Activated CD8-positive, alpha-beta T cell treated with anti-CD3 and anti-CD28 coated beads for 36 hours (primary cell): ENCODE measurements around the gene SLC46A2. TPM values are rescaled to one million over a fixed set of nuclear protein-coding genes. Genes with fewer than 3 reads are reported as not detected.
A peak's percentile ranks its signal among the peaks of the same experiment; 100 is the strongest.

ENCODE experiments used
- ATAC-seq: fragments of 200-7000 bp; cut with Tn5 transposase; one replicate; pipeline ENCODE4 v1.10.0; 2021; ENCODE audit warnings: mild to moderate bottlenecking, moderate library complexity
- CTCF ChIA-PET: fragments of 350-600 bp; sonication (Branson Sonifier 250); formaldehyde crosslinking; loops from one replicate; lab custom pipeline; 2021; ENCODE audit warnings: antibody characterized with exemption; lab: Charles Lee
- POLR2A ChIA-PET: fragments of 350-600 bp; sonication (Branson Sonifier 250); formaldehyde crosslinking; loops from one replicate; lab custom pipeline; 2021; ENCODE audit warnings: antibody characterized with exemption; lab: Charles Lee
- DNase-seq: peaks from one replicate; pipeline ENCODE4 v3.0.0-alpha.2; 2020
- H3K27ac Mint-ChIP-seq: one replicate; pipeline ENCODE4 v1.8.0; 2021; ENCODE audit warnings: mild to moderate bottlenecking, mixed read lengths
- H3K27me3 Mint-ChIP-seq: one replicate; pipeline ENCODE4 v1.8.0; 2021; ENCODE audit warnings: mixed read lengths
- H3K36me3 Mint-ChIP-seq: one replicate; pipeline ENCODE4 v1.8.0; 2021; ENCODE audit warnings: low read depth, mixed read lengths
- H3K4me1 Mint-ChIP-seq: one replicate; pipeline ENCODE4 v1.8.0; 2021; ENCODE audit warnings: low read depth, mixed read lengths
- H3K4me3 Mint-ChIP-seq: one replicate; pipeline ENCODE4 v1.8.0; 2021; ENCODE audit warnings: mild to moderate bottlenecking, moderate library complexity, mixed read lengths
- H3K9me3 Mint-ChIP-seq: one replicate; pipeline ENCODE4 v1.8.0; 2021; ENCODE audit warnings: mixed read lengths
- intact Hi-C: fragments of 100-400 bp; cut with micrococcal nuclease; formaldehyde crosslinking; loops from one replicate; pipeline ENCODE4 v1.10.0; 2022
- total RNA-seq, 2 experiments: library from RNA; stranded (reverse); gene quantifications; one replicate each; pipeline ENCODE4 v1.2.3, GENCODE V29; 2021
- TF ChIP-seq, protein P1 (sequence below): fragments of 200-600 bp; IDR thresholded peaks from one replicate; pipeline ENCODE4 v1.8.0; 2022; ENCODE audit warnings: antibody characterized with exemption, mild to moderate bottlenecking

SLC46A2 gene
- total RNA-seq, 2 experiments from 2014 or later = not detected

DNA sequence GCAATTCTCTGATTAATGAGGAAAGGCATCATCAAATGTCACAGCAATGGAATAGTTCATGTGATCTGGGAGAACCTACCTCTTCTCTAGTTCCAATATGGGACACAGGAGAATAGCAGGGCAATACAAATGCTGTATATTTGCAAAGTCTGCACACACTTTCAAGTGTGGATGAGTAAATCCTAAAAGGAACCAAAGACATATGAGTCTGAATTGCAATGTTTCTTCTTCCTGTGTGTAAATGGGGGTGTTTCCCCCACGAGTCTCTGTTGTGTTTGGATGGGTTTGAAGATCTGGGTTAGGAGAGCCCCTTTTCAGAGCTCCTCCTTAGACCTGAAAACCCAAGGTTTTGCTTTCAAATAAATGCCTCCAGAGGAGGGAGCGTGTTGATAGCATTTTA is 26.9 kb downstream of the SLC46A2 start:
- Mint-ChIP-seq H3K4me3 (no peak overlapping the region), H3K27ac (peak overlapping the region; percentile 62), H3K36me3 (peaks cover 6% of the 10 kb centered on the region), H3K27me3 (no peaks in the 10 kb centered on the region), H3K9me3 (no peaks in the 10 kb centered on the region), H3K4me1 (peaks cover 22% of the 10 kb centered on the region)
- DNase-seq (peak; percentile 10), ATAC-seq (peak; percentile 66)
- ChIA-PET CTCF (interaction anchor here (0.6 to 2.3 kb wide), 4 partner anchors 18 to 242 kb away, joined by 3 to 10 read pairs (median 4); no protein-coding TSS in a partner anchor), POLR2A (no interaction called here)
- intact Hi-C loops = no loop called here
- TF ChIP-seq, protein P1, sequence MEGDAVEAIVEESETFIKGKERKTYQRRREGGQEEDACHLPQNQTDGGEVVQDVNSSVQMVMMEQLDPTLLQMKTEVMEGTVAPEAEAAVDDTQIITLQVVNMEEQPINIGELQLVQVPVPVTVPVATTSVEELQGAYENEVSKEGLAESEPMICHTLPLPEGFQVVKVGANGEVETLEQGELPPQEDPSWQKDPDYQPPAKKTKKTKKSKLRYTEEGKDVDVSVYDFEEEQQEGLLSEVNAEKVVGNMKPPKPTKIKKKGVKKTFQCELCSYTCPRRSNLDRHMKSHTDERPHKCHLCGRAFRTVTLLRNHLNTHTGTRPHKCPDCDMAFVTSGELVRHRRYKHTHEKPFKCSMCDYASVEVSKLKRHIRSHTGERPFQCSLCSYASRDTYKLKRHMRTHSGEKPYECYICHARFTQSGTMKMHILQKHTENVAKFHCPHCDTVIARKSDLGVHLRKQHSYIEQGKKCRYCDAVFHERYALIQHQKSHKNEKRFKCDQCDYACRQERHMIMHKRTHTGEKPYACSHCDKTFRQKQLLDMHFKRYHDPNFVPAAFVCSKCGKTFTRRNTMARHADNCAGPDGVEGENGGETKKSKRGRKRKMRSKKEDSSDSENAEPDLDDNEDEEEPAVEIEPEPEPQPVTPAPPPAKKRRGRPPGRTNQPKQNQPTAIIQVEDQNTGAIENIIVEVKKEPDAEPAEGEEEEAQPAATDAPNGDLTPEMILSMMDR = no peak

DNA sequence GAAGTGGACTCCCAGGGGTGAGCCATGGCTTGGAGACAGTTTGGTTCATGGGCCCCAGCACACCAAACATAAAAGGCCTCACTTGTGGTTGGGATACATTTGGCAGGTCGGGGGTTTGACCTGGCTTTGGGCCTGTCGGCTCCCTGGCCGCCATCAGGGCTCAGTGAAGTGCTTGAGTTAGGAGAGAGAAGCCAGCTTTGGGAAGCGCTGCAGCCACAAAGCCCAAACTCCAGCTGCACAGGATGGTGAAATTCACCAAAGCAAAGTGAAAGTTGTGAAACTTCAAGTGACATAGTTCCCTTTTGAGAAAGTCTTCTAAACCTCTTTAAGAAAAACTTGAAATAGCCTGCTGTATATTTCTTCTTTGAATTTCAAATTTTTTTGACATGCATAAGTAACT is 27.5 kb downstream of the SLC46A2 start:
- Mint-ChIP-seq H3K27ac (no peak overlapping the region), H3K36me3 (peaks cover 6% of the 10 kb centered on the region), H3K4me3 (no peak overlapping the region), H3K27me3 (no peaks in the 10 kb centered on the region), H3K4me1 (peaks cover 22% of the 10 kb centered on the region), H3K9me3 (no peaks in the 10 kb centered on the region)
- no peak for ATAC-seq
- TF ChIP-seq, protein P1 = no peak
- ChIA-PET POLR2A (no interaction called here), CTCF (interaction anchor here (0.6 to 2.3 kb wide), 4 partner anchors 18 to 241 kb away, joined by 3 to 10 read pairs (median 4); no protein-coding TSS in a partner anchor)
- no peak for DNase-seq
- intact Hi-C loops = no loop called here

DNA sequence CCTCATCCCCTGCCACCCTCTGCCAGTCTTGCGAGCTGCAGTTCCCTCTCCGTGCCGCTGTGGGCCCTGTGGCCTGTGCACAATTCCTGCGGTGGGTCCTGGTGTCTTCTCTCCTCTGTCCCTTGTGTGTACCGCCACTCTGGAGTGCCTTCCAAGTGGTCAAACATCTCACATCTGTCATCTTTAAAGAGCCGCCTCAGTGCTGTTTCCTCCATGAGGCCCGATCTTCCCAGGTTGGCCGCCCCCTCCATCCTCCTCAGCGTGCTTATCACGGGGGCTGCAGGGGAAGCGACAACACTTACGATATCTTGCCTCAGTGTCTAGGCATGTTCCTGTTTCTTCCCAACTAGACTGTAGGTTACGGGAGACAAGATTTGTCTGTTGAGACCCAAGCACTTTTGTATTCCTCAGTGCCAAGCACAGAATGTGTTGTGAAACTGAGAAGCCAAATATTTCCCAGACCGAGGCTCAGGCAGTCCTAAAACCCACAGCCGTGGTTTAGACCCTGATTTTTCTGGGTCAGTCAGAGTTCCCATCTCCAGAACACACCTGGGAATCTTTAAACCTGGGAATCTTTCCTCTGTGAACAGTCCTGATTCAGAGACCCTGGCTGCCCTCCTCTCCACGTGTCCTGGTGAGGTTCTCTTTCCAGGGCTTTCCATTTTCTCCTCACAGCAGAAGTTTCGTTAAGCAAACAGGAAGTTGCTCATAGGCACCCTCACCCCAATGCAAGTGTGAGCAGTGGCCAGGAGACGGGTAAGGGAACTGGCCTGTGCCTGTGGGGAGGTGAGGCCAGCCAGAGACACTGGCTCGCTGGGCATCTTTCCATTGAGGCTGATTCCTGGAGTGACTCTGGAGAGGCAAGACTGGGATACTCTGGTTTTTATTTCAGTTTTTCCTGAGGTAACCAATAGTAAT is 28.8 kb downstream of the SLC46A2 start:
- TF ChIP-seq, protein P1 = no peak
- H3K4me3 Mint-ChIP-seq = no peak overlapping the region
- no peaks in the 10 kb centered on the region for H3K36me3 Mint-ChIP-seq
- ChIA-PET CTCF (interaction anchor here (1.6 kb wide), 1 partner anchor 42 kb away, joined by 8 read pairs; no protein-coding TSS in a partner anchor), POLR2A (no interaction called here)
- H3K9me3 Mint-ChIP-seq = no peaks in the 10 kb centered on the region
- no peaks in the 10 kb centered on the region for H3K27me3 Mint-ChIP-seq
- DNase-seq (no peak), ATAC-seq (no peak)
- H3K27ac Mint-ChIP-seq = no peak overlapping the region
- intact Hi-C loops = no loop called here
- H3K4me1 Mint-ChIP-seq = peaks cover 13% of the 10 kb centered on the region

DNA sequence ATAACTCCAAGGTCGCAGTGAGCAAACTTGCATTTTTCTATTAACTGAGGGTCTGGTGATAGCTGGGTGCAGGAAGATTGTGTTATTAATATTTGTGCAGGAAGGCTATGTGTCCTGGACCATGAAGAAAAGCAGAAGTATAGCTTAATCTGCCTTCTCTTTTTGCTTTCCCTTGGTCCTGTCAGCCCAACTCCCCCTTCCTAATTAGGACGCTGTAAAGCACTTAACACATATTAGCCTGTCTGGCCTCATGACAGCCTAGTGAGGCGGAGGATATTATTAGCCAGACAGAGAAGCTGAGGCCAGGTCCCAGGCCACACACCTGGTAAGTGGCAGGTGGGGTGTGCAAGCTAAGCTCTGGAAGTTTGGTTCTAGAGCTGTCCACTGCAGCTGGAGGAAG is 29.5 kb downstream of the SLC46A2 start:
- no peaks in the 10 kb centered on the region for H3K36me3 Mint-ChIP-seq
- TF ChIP-seq, protein P1 = no peak
- intact Hi-C loops = no loop called here
- no peak for DNase-seq
- CTCF ChIA-PET = interaction anchor here (1.5 to 1.6 kb wide), 2 partner anchors 16 to 42 kb away, joined by 5 to 8 read pairs; no protein-coding TSS in a partner anchor
- H3K4me3 Mint-ChIP-seq = no peak overlapping the region
- no peak overlapping the region for H3K27ac Mint-ChIP-seq
- no peaks in the 10 kb centered on the region for H3K27me3 Mint-ChIP-seq
- ATAC-seq = no peak
- POLR2A ChIA-PET = no interaction called here
- H3K4me1 Mint-ChIP-seq = peaks cover 13% of the 10 kb centered on the region
- H3K9me3 Mint-ChIP-seq = no peaks in the 10 kb centered on the region

DNA sequence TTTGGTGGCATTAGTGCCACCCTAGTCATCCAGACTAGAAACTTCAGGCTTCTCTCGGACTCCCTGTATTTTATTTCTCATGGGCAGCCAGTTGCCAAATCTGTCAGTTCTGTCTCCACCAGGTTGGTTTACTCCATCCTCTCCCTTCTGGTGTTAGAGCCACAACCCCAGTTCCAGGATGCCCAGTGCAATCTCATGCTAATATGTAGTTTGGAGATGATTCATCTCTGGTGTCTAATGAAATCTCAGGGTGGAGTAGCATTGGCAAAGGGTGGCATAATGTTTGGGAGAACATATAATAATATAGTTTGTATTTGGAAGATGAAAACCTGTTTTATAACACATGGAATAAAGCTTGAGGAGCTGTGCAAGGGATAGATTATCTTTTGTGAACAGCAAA is 30.2 kb downstream of the SLC46A2 start:
- Mint-ChIP-seq H3K4me1 (peaks cover 13% of the 10 kb centered on the region), H3K36me3 (no peaks in the 10 kb centered on the region), H3K9me3 (no peaks in the 10 kb centered on the region), H3K27me3 (no peaks in the 10 kb centered on the region), H3K27ac (no peak overlapping the region), H3K4me3 (no peak overlapping the region)
- ChIA-PET CTCF (interaction anchor here (1.5 to 1.6 kb wide), 2 partner anchors 15 to 43 kb away, joined by 5 to 8 read pairs; no protein-coding TSS in a partner anchor), POLR2A (no interaction called here)
- DNase-seq (no peak), ATAC-seq (no peak)
- TF ChIP-seq, protein P1 = no peak
- intact Hi-C loops = no loop called here
